GM19467 (cell line): ENCODE data around the gene METTL27.
"Not testable (repeated sequence)": the region's sequence is repeated elsewhere in the genome, so short reads cannot be mapped to it uniquely, and the experiment has no call there.

Experiments used
- ATAC-seq: cut with Tn5 transposase; IDR thresholded peaks from one replicate; pipeline ENCODE4 v1.9.1; 2021; ENCODE audit warnings: mild to moderate bottlenecking, moderate library complexity; ENCODE audit not compliant: unreplicated experiment

The METTL27 gene

DNA sequence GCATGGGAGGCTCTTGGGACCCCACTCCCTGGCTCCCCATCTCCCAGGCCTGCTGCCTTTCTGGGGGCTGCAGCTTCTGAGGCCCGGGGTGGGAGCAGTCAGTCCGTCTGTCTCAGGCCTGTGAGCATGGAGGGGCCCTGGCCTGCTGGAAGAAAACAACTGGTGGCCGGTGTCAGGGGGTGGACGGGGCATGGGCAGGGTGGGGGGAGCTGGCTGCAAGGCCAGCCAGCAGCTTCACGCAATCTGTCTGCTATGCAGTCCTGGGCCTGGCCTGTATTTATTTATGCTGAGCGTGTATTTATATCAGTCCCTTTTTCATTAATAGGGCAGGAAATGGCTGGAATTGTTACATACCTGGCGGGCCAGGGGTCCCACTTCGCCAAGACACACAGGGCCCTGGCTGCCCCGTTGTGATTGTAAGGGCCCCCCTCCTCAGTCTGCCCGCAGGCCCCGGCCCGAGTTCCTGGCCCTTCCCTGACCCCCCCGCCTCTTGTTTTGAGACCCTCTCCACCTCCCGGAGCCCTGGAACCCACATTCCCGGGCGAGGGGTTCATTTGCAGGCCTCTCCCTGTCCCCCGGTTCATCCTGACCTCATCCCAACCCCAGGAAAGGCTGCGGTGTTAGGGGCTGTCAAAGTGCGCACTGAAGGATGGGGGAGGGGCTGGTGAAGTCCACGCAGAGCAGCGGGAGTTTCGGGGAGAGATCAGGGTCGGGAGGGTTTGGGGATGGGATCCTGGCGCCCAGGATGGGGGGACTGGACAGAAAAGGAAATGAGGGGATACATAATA, 26.9 kb upstream of the METTL27 start:
- no peak for ATAC-seq

DNA sequence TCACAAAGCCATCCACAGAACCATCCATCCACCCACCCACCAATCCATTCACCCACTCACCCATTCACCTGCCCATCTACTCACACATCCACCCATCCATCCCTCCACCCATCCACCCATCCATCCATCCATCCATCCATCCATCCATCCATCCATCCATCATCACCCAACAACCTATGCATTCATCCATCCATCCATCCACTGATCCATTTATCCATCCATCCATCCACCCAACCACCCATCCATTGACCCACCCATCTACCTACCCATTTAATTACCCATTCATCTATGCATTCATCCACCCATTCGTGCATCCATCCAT, 24.1 kb upstream of the METTL27 start:
- no peak for ATAC-seq

DNA sequence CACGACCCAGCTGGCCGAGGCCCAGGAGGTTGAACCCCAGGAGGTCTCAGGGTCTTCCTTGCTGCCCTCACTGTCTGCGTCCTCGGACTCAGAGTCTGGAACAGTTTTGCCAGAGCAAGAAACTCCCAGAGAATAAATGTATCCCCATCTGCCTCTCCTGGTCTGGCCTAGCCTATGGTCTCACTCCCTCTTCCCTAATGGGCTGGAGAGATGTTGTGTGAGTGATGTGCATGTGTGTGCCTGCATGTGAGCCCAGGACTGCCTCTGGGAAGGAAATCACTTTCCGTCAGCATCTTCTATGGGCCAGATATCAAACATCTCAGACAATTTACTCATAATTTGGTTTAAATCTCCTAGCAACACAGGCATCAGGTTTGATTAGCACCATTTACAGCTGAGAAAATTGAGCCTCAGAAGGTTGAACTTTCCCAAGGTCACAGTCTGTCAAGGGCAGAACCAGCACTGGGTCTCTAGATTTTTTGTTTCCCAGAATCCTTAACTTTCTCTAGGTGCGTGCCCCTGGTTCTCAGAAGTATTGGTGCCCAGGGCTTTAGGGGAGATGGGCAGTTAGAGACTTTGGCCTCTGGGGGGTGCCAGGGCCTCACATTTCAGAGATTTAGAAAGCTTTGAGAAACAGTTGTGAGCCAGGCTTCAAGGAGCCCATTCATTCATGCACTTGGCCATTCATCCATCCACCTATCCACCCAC, 23.6 kb upstream of the METTL27 start:
- ATAC-seq = no peak

DNA sequence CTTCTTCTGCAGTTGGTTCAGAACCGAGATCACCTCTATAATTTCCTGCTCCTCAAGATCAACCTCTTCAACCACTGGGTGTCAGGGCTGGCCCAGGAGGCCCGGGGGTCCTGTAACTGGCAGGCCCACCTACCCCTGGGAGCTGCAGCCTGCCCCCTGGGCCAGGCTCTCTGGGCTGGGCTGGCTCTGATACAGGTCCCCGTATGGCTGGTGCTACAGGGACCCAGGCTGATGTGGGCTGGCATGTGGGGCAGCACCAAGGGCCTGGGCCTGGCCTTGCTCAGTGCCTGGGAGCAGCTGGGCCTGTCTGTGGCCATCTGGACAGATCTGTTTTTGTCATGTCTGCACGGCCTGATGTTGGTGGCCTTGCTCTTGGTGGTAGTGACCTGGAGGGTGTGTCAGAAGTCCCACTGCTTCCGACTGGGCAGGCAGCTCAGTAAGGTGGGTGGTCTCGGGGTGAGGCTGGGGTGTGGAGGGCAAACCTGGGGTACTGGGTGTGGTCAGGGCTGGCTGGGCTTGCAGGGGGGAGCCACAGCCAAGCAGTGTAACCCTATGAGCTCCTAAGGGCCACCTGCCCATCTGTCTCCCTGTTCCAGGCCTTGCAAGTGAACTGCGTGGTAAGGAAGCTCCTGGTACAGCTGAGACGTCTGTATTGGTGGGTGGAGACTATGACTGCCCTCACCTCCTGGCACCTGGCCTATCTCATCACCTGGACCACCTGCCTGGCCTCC, 22.8 kb upstream of the METTL27 start:
- no peak for ATAC-seq

- ATAC-seq = no peak
Measured at GRCh38 chr7:73861305-73861704, 19.0 kb upstream of the METTL27 start.

- no peak for ATAC-seq
Measured at GRCh38 chr7:73860859-73861258, 18.5 kb upstream of the METTL27 start, which contains the start of gene TMEM270. Gene TMEM270 (plus strand): TSS chr7:73861159. CDS start chr7:73861195, 36 bp downstream.

- no peak for ATAC-seq
Measured at GRCh38 chr7:73858807-73859206, 16.5 kb upstream of the METTL27 start.

GRCh38 chr7:73856941-73857340, 14.6 kb upstream of the METTL27 start:
- ATAC-seq = no peak

DNA sequence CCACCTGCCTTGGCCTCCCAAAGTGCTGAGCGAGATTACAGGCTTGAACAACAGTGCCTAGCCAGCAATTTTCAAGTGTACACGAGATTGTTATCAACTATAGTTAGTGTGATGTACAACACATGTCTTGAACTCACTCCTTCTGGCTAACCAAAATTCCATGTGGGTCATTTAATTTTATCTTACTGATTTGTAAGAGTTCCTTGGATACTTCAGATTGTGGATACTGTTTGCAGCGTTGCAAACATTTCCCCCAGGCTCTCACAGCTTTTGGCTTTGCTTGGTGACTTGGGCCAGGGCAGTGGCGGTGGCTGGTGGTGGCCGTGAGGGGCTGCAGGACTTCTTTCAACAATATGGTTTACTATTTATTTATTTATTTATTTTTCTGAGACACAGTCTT, 10.2 kb upstream of the METTL27 start:
- no peak for ATAC-seq

DNA sequence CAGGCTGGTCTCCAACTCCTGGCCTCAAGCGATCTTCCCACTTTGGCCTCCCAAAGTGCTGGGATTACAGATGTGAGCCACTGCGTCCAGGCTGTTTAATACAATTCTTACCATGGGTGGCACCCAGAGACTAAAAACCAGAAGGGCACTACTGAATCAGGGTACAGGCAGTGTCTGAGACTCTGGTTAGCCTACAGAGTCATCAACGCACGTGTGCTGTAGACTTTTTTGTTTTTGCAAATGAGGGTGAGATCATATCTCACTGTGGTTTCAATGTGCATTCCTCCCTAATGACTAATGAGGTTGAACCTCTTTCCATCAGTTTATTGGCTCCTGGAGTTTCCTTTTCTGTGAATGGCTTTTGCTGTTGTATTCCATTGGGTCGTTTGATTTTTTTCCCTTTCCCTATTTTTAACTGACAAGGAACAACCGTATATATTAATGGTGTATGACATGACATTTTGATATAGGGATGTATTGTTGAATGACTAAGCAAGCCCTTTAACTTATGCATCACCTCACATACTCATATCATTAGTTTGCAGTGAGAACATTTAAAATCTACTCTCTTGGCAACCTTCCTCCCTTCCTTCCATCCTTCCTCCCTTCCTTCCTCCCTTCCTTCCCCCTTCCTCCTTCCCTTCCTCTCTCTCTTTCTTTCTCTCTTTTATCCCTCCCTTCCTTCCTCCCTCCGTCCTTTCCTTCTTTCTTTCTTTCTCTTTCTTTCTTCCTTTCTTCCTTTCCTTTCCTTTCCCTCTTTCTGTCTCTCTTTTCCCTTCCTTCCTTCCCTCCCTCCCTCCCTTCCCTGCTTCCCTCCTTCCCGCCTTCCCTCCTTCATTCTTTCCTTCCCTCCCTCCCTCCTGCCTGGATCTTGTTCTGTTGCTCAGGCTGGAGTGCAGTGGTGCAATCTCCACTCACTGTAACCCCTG, 9.4 kb upstream of the METTL27 start:
- no peak for ATAC-seq

DNA sequence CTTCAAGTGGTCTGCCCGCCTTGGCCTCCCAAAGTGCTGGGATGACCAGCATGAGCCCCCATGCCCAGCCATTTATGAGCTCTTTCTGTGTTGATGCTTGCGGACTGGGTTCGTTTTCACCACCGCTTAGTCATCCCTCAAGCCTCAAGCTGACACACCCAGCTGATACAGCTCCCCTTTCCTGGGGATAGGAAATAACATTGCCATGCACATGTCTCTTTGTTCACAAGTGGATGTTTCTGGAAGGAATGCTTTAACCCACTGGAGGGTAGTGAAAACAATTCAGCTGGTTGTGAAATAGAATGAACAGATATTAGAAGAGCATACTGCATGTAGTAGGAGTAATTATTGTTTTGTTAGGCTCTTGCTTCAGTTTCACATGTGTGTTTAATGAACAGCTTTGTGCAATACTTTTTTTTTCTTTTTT, 8.5 kb upstream of the METTL27 start:
- no peak for ATAC-seq

- ATAC-seq = no peak
Measured at GRCh38 chr7:73847941-73848723, 5.8 kb upstream of the METTL27 start.

DNA sequence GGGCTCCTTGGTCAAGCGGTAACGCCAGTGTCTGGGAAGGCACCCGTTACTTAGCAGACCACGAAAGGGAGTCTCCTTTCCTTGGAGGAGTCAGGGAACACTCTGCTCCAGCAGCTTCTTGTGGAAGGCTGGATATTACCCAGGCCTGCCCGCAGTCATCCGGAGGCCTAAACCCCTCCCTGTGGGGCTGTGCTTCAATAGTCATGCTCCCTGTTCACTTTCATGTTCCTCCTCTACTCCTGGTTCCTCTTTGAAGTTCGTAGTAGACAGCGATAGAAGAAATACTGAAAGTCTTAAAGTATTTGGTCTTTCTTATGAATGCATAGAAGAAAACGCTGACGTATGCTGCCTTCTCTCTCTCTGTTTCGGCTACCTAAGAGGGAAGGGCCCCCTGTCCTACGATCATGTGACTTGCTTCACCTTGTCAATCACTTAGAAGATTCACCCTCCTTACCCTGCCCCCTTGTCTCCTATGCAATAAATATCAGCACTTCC, 3.4 kb upstream of the METTL27 start:
- not testable (repeated sequence) for ATAC-seq

GRCh38 chr7:73844848-73845460, 2.6 kb upstream of the METTL27 start:
- no peak for ATAC-seq

DNA sequence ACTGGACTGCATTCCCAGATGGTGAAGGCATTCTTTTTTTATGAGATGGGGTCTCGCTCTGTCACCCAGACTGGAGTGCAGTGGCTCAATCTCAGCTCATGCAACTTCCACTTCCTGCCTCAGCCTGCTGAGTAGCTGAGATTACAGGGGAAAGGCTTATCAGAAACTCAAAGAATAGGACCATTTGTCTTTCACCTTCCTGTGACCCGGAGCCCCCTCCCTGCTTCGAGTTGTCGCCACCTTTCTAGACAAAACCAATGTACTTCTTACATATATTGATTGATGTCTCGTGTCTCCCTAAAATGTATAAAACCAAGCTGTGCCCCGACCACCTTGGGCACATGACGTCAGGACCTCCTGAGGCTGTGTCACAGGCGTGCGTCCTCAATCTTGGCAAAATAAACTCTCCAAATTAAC, 1.8 kb upstream of the METTL27 start:
- no peak for ATAC-seq

- ATAC-seq = no peak
Measured at GRCh38 chr7:73841689-73842066, 638 bp downstream of the METTL27 start.

DNA sequence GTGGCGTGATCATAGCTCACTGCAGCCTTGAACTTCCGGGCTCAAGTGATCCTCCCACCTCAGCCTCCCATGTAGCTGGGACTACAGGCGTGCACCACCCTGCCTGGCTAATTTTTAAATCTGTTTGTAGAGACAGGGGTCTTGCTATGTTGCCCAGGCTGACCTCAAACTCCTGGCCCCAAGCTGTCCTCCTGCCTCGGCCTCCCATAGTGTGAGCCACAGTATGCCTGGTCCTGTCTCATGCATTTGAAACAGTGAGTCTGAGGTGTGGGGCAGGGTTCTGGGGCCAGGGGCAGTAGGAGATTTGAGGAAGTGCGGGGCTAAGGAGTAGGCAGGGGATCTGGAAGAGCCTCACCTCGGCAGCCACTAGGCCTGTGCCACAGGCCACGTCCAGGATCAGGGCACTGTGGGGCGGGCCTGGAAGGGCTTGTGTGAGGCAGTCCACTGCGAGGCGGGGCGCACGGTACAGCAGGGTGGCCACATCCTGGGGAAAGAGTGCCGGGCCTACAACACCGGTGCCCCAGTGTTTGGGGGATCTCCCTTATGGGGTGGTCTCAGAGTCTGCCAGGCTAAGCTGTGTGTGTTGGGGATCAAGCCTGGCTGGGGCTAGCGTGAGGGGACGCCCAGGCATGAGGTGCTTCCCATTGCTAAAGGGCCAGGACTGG, 1.5 kb downstream of the METTL27 start:
- no peak for ATAC-seq

- no peak for ATAC-seq
Measured at GRCh38 chr7:73839743-73840714, 2.3 kb downstream of the METTL27 start.
